Ovary (tissue), 3 donors: ENCODE data around the gene HABP2.

Source experiments
- EP300 ChIP-seq: sonication (generic); formaldehyde crosslinking; IDR thresholded peaks from one replicate; pipeline ENCODE4 v1.6.1; 2017; ENCODE audit warnings: antibody characterized with exemption
- POLR2A ChIP-seq: fragments of 450-650 bp; IDR thresholded peaks from one replicate; pipeline ENCODE4 v1.6.1; 2017; ENCODE audit warnings: antibody characterized with exemption, mild to moderate bottlenecking, moderate library complexity
- TF ChIP-seq, protein P1 (sequence below), 3 donors: fragments of 450-650 bp in 2 of 3; fragments of 200-600 bp in 1 of 3; IDR thresholded peaks; one replicate each; pipeline versions ENCODE4 v1.5.1 to v1.8.0; 2016 to 2022; ENCODE audit warnings: antibody characterized with exemption in 3 of 3, mild to moderate bottlenecking in 1 of 3
- donor health status: DM: no; HTN: no; CAD: no.

DNA sequence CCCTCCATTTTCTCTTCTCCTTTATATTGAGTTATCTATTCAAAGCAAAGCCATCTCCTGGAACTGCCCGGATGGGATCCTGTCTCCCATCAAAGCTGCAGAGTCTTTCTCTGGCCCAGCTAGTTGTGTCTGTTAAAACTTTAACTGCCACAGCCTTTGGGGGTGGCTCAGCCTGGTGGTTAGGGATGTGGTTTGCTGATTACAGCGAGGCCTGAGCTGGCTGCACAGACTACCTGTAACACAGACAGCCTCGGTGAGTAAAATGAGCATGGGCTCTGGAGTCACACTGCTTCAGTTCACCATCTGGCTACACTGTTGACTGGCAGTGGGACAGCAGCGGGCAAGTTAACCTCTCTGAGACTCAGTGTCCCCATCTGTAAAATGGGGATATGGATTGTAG is 18.4 kb upstream of the HABP2 start:
- TF ChIP-seq EP300 = no peak
- TF ChIP-seq, protein P1, sequence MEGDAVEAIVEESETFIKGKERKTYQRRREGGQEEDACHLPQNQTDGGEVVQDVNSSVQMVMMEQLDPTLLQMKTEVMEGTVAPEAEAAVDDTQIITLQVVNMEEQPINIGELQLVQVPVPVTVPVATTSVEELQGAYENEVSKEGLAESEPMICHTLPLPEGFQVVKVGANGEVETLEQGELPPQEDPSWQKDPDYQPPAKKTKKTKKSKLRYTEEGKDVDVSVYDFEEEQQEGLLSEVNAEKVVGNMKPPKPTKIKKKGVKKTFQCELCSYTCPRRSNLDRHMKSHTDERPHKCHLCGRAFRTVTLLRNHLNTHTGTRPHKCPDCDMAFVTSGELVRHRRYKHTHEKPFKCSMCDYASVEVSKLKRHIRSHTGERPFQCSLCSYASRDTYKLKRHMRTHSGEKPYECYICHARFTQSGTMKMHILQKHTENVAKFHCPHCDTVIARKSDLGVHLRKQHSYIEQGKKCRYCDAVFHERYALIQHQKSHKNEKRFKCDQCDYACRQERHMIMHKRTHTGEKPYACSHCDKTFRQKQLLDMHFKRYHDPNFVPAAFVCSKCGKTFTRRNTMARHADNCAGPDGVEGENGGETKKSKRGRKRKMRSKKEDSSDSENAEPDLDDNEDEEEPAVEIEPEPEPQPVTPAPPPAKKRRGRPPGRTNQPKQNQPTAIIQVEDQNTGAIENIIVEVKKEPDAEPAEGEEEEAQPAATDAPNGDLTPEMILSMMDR (IDR thresholded peaks at IDR 0.05) = no peak
- no peak for TF ChIP-seq POLR2A
